HEK293 (cell line): Measurements from ENCODE around the gene ADAMTS17.

Experiments
- IKZF3 ChIP-seq: fragments of 450-650 bp; IDR thresholded peaks from 2 replicates; pipeline ENCODE4 v1.5.0; 2018; ENCODE audit warnings: missing biosample characterization, mild to moderate bottlenecking, missing genetic modification characterization, moderate library complexity
- OVOL3 ChIP-seq: fragments of 450-650 bp; formaldehyde crosslinking; IDR thresholded peaks from 2 replicates; pipeline ENCODE4 v1.5.1; 2016; ENCODE audit warnings: missing biosample characterization, missing genetic modification characterization
- REPIN1 ChIP-seq: fragments of 450-650 bp; formaldehyde crosslinking; IDR thresholded peaks from 2 replicates; pipeline ENCODE4 v1.5.1; 2017; ENCODE audit warnings: missing biosample characterization, missing genetic modification characterization, low read depth
- SP7 ChIP-seq: fragments of 450-650 bp; formaldehyde crosslinking; IDR thresholded peaks from 2 replicates; pipeline ENCODE4 v1.5.1; 2016; ENCODE audit warnings: missing biosample characterization, missing genetic modification characterization
- TCF7L2 ChIP-seq: IDR thresholded peaks from 2 replicates; pipeline ENCODE4 v1.6.1; 2011; ENCODE audit warnings: low read depth, mild to moderate bottlenecking, inconsistent platforms, low read length, moderate library complexity, borderline replicate concordance
- ZBTB7A ChIP-seq: fragments of 450-650 bp; formaldehyde crosslinking; IDR thresholded peaks from 2 replicates; pipeline ENCODE4 v1.5.1; 2016; ENCODE audit warnings: low read depth, missing biosample characterization, missing genetic modification characterization
- ZFP41 ChIP-seq: fragments of 450-650 bp; formaldehyde crosslinking; IDR thresholded peaks from 2 replicates; pipeline ENCODE4 v1.5.1; 2016; ENCODE audit warnings: missing biosample characterization, missing genetic modification characterization, borderline replicate concordance
- ZNF114 ChIP-seq: fragments of 450-650 bp; formaldehyde crosslinking; IDR thresholded peaks from 2 replicates; pipeline ENCODE4 v1.5.0; 2017; ENCODE audit warnings: missing biosample characterization, missing genetic modification characterization
- ZNF140 ChIP-seq: fragments of 450-650 bp; formaldehyde crosslinking; IDR thresholded peaks from 2 replicates; pipeline ENCODE4 v1.5.1; 2016; ENCODE audit warnings: missing biosample characterization, missing genetic modification characterization
- ZNF155 ChIP-seq: fragments of 450-650 bp; formaldehyde crosslinking; IDR thresholded peaks from 2 replicates; pipeline ENCODE4 v1.5.1; 2016; ENCODE audit warnings: missing biosample characterization, missing genetic modification characterization
- ZNF157 ChIP-seq: fragments of 450-650 bp; formaldehyde crosslinking; IDR thresholded peaks from 2 replicates; pipeline ENCODE4 v1.5.1; 2016; ENCODE audit warnings: missing biosample characterization, missing genetic modification characterization
- ZNF16 ChIP-seq: fragments of 450-650 bp; formaldehyde crosslinking; IDR thresholded peaks from 2 replicates; pipeline ENCODE4 v1.5.1; 2016; ENCODE audit warnings: low read depth, missing biosample characterization, missing genetic modification characterization
- ZNF174 ChIP-seq: fragments of 450-650 bp; formaldehyde crosslinking; IDR thresholded peaks from 2 replicates; pipeline ENCODE4 v1.5.0; 2017; ENCODE audit warnings: missing biosample characterization, mild to moderate bottlenecking, missing genetic modification characterization
- ZNF184 ChIP-seq: fragments of 450-650 bp; IDR thresholded peaks from 2 replicates; pipeline ENCODE4 v1.5.1; 2018; ENCODE audit warnings: missing biosample characterization, mild to moderate bottlenecking, missing genetic modification characterization
- ZNF202 ChIP-seq: fragments of 450-650 bp; formaldehyde crosslinking; IDR thresholded peaks from 2 replicates; pipeline ENCODE4 v1.5.1; 2016; ENCODE audit warnings: missing biosample characterization, missing genetic modification characterization, borderline replicate concordance
- ZNF223 ChIP-seq: fragments of 450-650 bp; formaldehyde crosslinking; IDR thresholded peaks from 2 replicates; pipeline ENCODE4 v1.5.1; 2016; ENCODE audit warnings: missing biosample characterization, missing genetic modification characterization
- ZNF324 ChIP-seq: fragments of 450-650 bp; formaldehyde crosslinking; IDR thresholded peaks from 2 replicates; pipeline ENCODE4 v1.5.1; 2016; ENCODE audit warnings: missing biosample characterization, missing genetic modification characterization
- ZNF335 ChIP-seq: fragments of 450-650 bp; formaldehyde crosslinking; conservative IDR thresholded peaks from 2 replicates; pipeline ENCODE4 v1.5.1; 2016; ENCODE audit warnings: missing biosample characterization, missing genetic modification characterization
- ZNF501 ChIP-seq: fragments of 450-650 bp; formaldehyde crosslinking; IDR thresholded peaks from 2 replicates; pipeline ENCODE4 v1.5.1; 2016; ENCODE audit warnings: missing biosample characterization, missing genetic modification characterization
- ZNF555 ChIP-seq: fragments of 450-650 bp; formaldehyde crosslinking; conservative IDR thresholded peaks from 2 replicates; pipeline ENCODE4 v1.5.1; 2017; ENCODE audit warnings: missing biosample characterization, mild to moderate bottlenecking, missing genetic modification characterization, inconsistent platforms
- ZNF600 ChIP-seq: fragments of 450-650 bp; formaldehyde crosslinking; IDR thresholded peaks from 2 replicates; pipeline ENCODE4 v1.5.1; 2016; ENCODE audit warnings: missing biosample characterization, missing genetic modification characterization
- ZNF623 ChIP-seq: fragments of 450-650 bp; formaldehyde crosslinking; IDR thresholded peaks from 2 replicates; pipeline ENCODE4 v1.5.1; 2016; ENCODE audit warnings: missing biosample characterization, missing genetic modification characterization
- ZNF654 ChIP-seq: fragments of 450-650 bp; formaldehyde crosslinking; IDR thresholded peaks from 2 replicates; pipeline ENCODE4 v1.5.1; 2016; ENCODE audit warnings: low read depth, missing biosample characterization, missing genetic modification characterization
- ZNF658 ChIP-seq: fragments of 450-650 bp; formaldehyde crosslinking; IDR thresholded peaks from 2 replicates; pipeline ENCODE4; 2016; ENCODE audit warnings: missing biosample characterization, missing genetic modification characterization
- ZNF776 ChIP-seq: fragments of 450-650 bp; formaldehyde crosslinking; IDR thresholded peaks from 2 replicates; pipeline ENCODE4 v1.5.0; 2017; ENCODE audit warnings: missing biosample characterization, missing genetic modification characterization, borderline replicate concordance
- ZNF830 ChIP-seq: fragments of 450-650 bp; IDR thresholded peaks from 2 replicates; pipeline ENCODE4 v1.5.0; 2018; ENCODE audit warnings: missing biosample characterization, missing genetic modification characterization, low read depth, mild to moderate bottlenecking, moderate library complexity
- ZXDB ChIP-seq: fragments of 450-650 bp; formaldehyde crosslinking; IDR thresholded peaks from 2 replicates; pipeline ENCODE4 v1.5.1; 2016; ENCODE audit warnings: missing biosample characterization, missing genetic modification characterization
- TF ChIP-seq, protein P1 (sequence below): fragments of 450-650 bp; formaldehyde crosslinking; IDR thresholded peaks from 2 replicates; pipeline ENCODE4 v1.5.1; 2017; ENCODE audit warnings: missing biosample characterization, missing genetic modification characterization
- TF ChIP-seq, protein P2 (sequence below): fragments of 450-650 bp; formaldehyde crosslinking; IDR thresholded peaks from 2 replicates; pipeline ENCODE4 v1.5.1; 2016; ENCODE audit warnings: missing biosample characterization, missing genetic modification characterization
- TF ChIP-seq, protein P3 (sequence below): fragments of 450-650 bp; formaldehyde crosslinking; conservative IDR thresholded peaks from 2 replicates; pipeline ENCODE4 v1.5.1; 2016; ENCODE audit warnings: low read depth, missing biosample characterization, missing genetic modification characterization
- TF ChIP-seq, protein P4 (sequence below): fragments of 450-650 bp; formaldehyde crosslinking; IDR thresholded peaks from 2 replicates; pipeline ENCODE4 v1.5.1; 2017; ENCODE audit warnings: missing biosample characterization, missing genetic modification characterization
- TF ChIP-seq, protein P5 (sequence below): fragments of 450-650 bp; formaldehyde crosslinking; IDR thresholded peaks from 2 replicates; pipeline ENCODE4 v1.5.1; 2017; ENCODE audit warnings: missing biosample characterization, missing genetic modification characterization

Gene ADAMTS17

DNA sequence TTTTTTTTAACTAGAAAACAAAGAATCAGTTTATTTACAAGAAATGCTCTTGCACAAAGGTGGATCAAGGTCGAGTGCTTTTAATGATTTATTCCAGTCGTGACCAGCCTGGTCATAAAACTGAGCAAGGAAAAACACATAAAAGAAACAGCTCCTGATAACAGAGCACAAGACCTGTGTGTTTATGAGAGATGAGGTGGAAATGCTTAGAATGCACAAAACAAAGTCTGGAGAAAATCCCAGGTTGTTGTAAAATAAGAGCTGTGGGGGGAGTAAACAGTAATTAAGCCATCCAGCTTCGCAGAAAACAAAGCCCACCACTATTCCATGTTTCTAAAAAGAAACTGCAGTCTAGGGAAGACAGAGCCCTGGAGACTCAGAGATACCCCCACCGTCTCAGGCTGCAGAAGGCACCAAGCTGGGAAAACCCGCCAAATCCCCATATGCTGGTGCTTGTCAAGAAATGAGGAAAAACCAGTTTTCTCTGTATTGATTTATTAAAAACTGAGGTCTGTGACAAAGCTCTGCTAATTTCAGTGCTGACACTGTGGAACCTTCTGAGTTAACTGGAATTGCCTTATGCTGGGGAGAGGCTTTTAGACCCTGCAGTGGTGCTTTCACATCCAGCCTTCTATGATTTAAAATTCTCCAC lies 139.3 kb downstream of the ADAMTS17 start (continued):
- peak; percentile 54; the same call in 1 of the 2 replicates for TF ChIP-seq IKZF3 (tag by site-specific recombination)
- TF ChIP-seq, protein P1, sequence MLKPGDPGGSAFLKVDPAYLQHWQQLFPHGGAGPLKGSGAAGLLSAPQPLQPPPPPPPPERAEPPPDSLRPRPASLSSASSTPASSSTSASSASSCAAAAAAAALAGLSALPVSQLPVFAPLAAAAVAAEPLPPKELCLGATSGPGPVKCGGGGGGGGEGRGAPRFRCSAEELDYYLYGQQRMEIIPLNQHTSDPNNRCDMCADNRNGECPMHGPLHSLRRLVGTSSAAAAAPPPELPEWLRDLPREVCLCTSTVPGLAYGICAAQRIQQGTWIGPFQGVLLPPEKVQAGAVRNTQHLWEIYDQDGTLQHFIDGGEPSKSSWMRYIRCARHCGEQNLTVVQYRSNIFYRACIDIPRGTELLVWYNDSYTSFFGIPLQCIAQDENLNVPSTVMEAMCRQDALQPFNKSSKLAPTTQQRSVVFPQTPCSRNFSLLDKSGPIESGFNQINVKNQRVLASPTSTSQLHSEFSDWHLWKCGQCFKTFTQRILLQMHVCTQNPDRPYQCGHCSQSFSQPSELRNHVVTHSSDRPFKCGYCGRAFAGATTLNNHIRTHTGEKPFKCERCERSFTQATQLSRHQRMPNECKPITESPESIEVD (tag by site-specific recombination) = peak; percentile 92
- no peak for TF ChIP-seq ZNF202 (tag by site-specific recombination)
- TF ChIP-seq ZNF324 (tag by site-specific recombination) = no peak
- TF ChIP-seq TCF7L2 = peak; percentile 46; the same call in 1 of the 2 replicates
- no peak for TF ChIP-seq ZNF140 (tag by site-specific recombination)
- no peak for TF ChIP-seq ZFP41
- no peak for TF ChIP-seq OVOL3 (tag by site-specific recombination)
- no peak for TF ChIP-seq ZNF830 (tag by site-specific recombination)
- TF ChIP-seq SP7 (tag by site-specific recombination) = 0 out of 2 replicates have a peak, but pooled peaks have one; percentile 26
- TF ChIP-seq ZBTB7A (tag by site-specific recombination) = no peak
- TF ChIP-seq, protein P2, sequence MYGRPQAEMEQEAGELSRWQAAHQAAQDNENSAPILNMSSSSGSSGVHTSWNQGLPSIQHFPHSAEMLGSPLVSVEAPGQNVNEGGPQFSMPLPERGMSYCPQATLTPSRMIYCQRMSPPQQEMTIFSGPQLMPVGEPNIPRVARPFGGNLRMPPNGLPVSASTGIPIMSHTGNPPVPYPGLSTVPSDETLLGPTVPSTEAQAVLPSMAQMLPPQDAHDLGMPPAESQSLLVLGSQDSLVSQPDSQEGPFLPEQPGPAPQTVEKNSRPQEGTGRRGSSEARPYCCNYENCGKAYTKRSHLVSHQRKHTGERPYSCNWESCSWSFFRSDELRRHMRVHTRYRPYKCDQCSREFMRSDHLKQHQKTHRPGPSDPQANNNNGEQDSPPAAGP (tag by site-specific recombination) = no peak
- no peak for TF ChIP-seq ZNF155 (tag by site-specific recombination)
- TF ChIP-seq ZNF174 (tag by site-specific recombination) = no peak
- TF ChIP-seq, protein P3, sequence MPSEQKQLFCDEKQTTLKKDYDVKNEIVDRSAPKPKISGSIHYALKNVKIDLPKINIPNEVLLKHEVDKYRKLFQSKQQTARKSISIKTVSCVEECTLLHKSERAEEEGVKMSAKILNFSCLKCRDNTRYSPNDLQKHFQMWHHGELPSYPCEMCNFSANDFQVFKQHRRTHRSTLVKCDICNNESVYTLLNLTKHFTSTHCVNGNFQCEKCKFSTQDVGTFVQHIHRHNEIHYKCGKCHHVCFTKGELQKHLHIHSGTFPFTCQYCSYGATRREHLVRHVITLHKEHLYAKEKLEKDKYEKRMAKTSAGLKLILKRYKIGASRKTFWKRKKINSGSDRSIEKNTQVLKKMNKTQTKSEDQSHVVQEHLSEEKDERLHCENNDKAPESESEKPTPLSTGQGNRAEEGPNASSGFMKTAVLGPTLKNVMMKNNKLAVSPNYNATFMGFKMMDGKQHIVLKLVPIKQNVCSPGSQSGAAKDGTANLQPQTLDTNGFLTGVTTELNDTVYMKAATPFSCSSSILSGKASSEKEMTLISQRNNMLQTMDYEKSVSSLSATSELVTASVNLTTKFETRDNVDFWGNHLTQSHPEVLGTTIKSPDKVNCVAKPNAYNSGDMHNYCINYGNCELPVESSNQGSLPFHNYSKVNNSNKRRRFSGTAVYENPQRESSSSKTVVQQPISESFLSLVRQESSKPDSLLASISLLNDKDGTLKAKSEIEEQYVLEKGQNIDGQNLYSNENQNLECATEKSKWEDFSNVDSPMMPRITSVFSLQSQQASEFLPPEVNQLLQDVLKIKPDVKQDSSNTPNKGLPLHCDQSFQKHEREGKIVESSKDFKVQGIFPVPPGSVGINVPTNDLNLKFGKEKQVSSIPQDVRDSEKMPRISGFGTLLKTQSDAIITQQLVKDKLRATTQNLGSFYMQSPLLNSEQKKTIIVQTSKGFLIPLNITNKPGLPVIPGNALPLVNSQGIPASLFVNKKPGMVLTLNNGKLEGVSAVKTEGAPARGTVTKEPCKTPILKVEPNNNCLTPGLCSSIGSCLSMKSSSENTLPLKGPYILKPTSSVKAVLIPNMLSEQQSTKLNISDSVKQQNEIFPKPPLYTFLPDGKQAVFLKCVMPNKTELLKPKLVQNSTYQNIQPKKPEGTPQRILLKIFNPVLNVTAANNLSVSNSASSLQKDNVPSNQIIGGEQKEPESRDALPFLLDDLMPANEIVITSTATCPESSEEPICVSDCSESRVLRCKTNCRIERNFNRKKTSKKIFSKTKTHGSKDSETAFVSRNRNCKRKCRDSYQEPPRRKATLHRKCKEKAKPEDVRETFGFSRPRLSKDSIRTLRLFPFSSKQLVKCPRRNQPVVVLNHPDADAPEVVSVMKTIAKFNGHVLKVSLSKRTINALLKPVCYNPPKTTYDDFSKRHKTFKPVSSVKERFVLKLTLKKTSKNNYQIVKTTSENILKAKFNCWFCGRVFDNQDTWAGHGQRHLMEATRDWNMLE (tag by site-specific recombination) = no peak
- no peak for TF ChIP-seq ZNF157 (tag by site-specific recombination)
- no peak for TF ChIP-seq ZNF501 (tag by site-specific recombination)
- TF ChIP-seq ZNF114 (tag by site-specific recombination) = no peak
- TF ChIP-seq, protein P4, sequence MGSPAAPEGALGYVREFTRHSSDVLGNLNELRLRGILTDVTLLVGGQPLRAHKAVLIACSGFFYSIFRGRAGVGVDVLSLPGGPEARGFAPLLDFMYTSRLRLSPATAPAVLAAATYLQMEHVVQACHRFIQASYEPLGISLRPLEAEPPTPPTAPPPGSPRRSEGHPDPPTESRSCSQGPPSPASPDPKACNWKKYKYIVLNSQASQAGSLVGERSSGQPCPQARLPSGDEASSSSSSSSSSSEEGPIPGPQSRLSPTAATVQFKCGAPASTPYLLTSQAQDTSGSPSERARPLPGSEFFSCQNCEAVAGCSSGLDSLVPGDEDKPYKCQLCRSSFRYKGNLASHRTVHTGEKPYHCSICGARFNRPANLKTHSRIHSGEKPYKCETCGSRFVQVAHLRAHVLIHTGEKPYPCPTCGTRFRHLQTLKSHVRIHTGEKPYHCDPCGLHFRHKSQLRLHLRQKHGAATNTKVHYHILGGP (tag by site-specific recombination) = peak; percentile 87
- peak; percentile 47; the same call in 1 of the 2 replicates for TF ChIP-seq ZXDB (tag by site-specific recombination)
- peak; percentile 82 for TF ChIP-seq ZNF184 (tag by site-specific recombination)
- TF ChIP-seq, protein P5, sequence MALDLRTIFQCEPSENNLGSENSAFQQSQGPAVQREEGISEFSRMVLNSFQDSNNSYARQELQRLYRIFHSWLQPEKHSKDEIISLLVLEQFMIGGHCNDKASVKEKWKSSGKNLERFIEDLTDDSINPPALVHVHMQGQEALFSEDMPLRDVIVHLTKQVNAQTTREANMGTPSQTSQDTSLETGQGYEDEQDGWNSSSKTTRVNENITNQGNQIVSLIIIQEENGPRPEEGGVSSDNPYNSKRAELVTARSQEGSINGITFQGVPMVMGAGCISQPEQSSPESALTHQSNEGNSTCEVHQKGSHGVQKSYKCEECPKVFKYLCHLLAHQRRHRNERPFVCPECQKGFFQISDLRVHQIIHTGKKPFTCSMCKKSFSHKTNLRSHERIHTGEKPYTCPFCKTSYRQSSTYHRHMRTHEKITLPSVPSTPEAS = no peak
- TF ChIP-seq ZNF776 (tag by site-specific recombination) = no peak
- no peak for TF ChIP-seq ZNF658
- TF ChIP-seq ZNF623 = no peak
- TF ChIP-seq ZNF600 = no peak
- no peak for TF ChIP-seq ZNF16 (tag by site-specific recombination)
- no peak for TF ChIP-seq ZNF335 (tag by site-specific recombination)
- TF ChIP-seq REPIN1 (tag by site-specific recombination) = no peak
- TF ChIP-seq ZNF555 = no peak
- no peak for TF ChIP-seq ZNF654
- TF ChIP-seq ZNF223 (tag by site-specific recombination) = no peak
